GM12873 (cell line): ENCODE data around the gene OBSCN.

Source experiments
- CTCF ChIP-seq: IDR thresholded peaks from 2 replicates; pipeline ENCODE4 v1.5.1; 2012; ENCODE audit warnings: low read depth, mild to moderate bottlenecking, moderate library complexity, low read length, control low read depth; ENCODE audit not compliant: insufficient read depth; ENCODE audit errors: missing control alignments

Gene OBSCN

GRCh38 chr1:228207851-228208821 lies at the start of gene OBSCN:
Gene OBSCN, plus strand, starts transcription at chr1:228208044. Its CDS starts 3,740 bp downstream, at chr1:228211784.
- TF ChIP-seq CTCF: no peak

- TF ChIP-seq CTCF: no peak
Observed at GRCh38 chr1:228158151-228159007, 49.5 kb upstream of the OBSCN start.

GRCh38 chr1:228159008-228159665 lies 48.7 kb upstream of the OBSCN start:
- no peak for TF ChIP-seq CTCF

GRCh38 chr1:228160201-228160761 lies 47.6 kb upstream of the OBSCN start:
- no peak for TF ChIP-seq CTCF

GRCh38 chr1:228161362-228161761 lies 46.5 kb upstream of the OBSCN start:
- no peak for TF ChIP-seq CTCF

GRCh38 chr1:228161866-228162265 lies 46.0 kb upstream of the OBSCN start:
- TF ChIP-seq CTCF: no peak
